ENCODE measurements around the gene SIRT3.
"Not testable (repeated sequence)": the region's sequence is repeated elsewhere in the genome, so short reads cannot be mapped to it uniquely, and the experiment has no call there.

Gene SIRT3

DNA sequence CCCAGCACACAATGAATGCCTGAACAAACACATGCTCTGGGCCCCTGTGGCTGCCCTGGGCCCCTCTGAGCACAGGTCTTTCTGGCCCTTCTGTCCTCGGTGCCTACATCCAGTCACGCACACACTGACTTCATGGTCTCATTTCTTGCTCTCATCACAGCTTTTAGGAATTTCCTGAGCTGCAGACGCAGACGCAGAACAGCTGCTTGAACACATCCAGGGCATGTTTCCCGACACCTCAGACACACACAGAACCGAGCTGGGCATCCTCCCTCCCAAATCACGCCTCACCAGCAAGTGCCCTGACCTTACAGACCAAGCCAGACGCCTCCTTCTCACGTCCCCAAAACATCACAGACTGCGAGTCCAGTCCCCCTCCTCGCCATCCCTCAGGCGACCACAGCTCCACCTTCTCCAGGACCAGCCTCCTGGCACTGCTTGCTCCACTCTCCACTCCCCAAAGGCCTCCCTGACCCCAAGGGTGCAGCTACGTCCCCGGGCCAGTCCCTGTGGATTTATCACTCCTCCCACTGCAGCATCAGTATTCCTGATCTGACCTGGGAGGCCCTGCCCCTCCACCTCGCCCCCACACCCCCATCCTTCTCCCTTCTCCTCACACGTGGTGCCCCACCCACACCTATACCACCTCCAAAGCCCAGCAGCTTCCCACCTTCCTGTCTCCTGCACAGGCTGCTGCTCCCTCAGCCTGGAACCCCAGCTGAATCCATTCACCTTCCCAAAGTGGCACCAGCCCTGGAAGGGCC, 12.9 kb downstream of the SIRT3 start:
- no peaks in the 10 kb centered on the region for H3K27me3 Mint-ChIP-seq
- no peaks in the 10 kb centered on the region for H3K9me3 Mint-ChIP-seq
- intact Hi-C loops (cut with micrococcal nuclease): no loop called here
- no peak overlapping the region for H3K4me3 Mint-ChIP-seq
- no peak overlapping the region for H3K27ac Mint-ChIP-seq
- H3K4me1 Mint-ChIP-seq (ENCODE audit: low read depth): no peaks in the 10 kb centered on the region
- peaks cover 39% of the 10 kb centered on the region for H3K36me3 Mint-ChIP-seq (ENCODE audit: low read depth)

DNA sequence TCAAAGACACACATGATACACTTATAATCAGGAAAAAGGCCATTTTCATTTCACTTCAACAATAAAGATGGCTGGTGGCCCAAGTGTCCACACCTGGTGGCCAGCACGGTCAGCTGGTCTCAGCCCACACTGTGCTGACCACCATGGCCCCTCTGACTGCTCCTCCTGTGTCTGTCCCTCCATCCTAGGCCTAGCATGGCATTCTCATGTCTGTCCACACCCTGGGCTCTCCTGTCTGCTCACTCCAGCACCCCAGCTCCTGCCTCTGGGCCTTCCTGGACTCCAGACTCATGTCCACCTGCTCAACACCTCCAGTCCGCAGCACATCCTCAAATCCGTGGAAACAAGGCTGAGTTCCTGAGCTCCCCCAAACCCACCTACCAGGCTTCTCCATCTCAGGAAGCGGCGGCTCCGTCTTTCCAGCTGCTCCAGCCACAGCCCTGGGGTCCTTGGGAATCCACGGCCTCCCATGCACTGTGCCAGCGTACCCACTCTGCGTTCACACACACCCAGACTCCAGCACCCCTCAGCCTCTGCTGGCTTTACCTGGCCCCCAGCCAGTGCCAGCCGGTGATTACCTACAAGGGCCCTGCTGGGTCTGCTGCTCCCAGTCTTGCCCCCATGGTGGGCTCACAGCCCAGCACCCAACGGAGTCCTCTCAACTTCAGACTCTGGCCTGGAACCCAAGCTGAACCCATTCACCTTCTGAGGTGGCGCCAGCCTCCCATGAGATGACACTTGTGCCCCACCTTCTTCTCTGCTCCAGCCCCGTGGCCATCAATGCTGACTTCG, 13.9 kb downstream of the SIRT3 start:
- Mint-ChIP-seq H3K9me3 (no peaks in the 10 kb centered on the region), H3K36me3 (ENCODE audit: low read depth) (peaks cover 44% of the 10 kb centered on the region), H3K27ac (no peak overlapping the region), H3K4me1 (ENCODE audit: low read depth) (peaks cover 8% of the 10 kb centered on the region), H3K4me3 (no peak overlapping the region), H3K27me3 (no peaks in the 10 kb centered on the region)
- intact Hi-C loops (cut with micrococcal nuclease): no loop called here

DNA sequence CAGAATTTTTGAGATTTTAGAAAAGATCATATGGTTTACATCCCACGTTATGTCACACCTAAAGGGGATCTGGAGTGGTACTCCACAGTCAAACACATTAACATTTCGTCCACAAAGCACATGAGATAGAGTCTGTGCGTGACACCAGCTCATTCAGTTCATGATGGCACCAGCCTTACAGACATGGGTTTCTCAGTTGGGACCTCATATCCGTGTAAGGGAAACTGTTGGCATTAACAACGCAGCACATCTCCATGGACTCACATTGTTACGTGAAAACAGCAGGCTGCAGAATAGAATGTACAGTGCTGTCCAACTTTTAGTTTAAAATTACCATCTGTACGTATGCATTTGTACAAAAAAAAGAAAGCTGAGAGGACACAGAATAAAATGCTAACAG, 14.6 kb downstream of the SIRT3 start:
- Mint-ChIP-seq H3K27ac (no peak overlapping the region), H3K36me3 (ENCODE audit: low read depth) (peaks cover 44% of the 10 kb centered on the region), H3K9me3 (no peaks in the 10 kb centered on the region), H3K27me3 (no peaks in the 10 kb centered on the region), H3K4me1 (ENCODE audit: low read depth) (peaks cover 8% of the 10 kb centered on the region), H3K4me3 (no peak overlapping the region)
- intact Hi-C loops (cut with micrococcal nuclease): no loop called here

DNA sequence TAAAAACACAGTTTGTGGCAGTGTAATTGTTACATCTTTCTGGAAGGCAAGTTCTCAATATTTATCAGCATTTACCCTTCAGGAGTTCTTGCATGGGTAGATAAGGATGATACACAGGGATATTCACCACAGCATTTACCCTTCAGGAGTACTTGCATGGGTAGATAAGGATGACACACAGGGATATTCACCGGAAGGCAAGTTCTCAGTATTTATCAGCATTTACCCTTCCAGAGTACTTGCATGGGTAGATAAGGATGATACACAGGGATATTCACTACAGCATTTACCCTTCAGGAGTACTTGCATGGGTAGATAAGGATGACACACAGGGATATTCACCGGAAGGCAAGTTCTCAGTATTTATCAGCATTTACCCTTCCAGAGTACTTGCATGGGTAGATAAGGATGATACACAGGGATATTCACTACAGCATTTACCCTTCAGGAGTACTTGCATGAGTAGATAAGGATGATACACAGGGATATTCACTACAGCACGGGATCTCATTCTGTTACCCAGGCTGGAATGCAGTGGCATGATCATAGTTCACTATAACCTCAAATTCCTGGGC, 15.4 kb downstream of the SIRT3 start:
- H3K27me3 Mint-ChIP-seq; intact Hi-C loops (cut with micrococcal nuclease); H3K9me3 Mint-ChIP-seq; H3K27ac Mint-ChIP-seq; H3K4me1 Mint-ChIP-seq (ENCODE audit: low read depth); H3K4me3 Mint-ChIP-seq: not testable (repeated sequence)
- peaks cover 47% of the 10 kb centered on the region for H3K36me3 Mint-ChIP-seq (ENCODE audit: low read depth)

DNA sequence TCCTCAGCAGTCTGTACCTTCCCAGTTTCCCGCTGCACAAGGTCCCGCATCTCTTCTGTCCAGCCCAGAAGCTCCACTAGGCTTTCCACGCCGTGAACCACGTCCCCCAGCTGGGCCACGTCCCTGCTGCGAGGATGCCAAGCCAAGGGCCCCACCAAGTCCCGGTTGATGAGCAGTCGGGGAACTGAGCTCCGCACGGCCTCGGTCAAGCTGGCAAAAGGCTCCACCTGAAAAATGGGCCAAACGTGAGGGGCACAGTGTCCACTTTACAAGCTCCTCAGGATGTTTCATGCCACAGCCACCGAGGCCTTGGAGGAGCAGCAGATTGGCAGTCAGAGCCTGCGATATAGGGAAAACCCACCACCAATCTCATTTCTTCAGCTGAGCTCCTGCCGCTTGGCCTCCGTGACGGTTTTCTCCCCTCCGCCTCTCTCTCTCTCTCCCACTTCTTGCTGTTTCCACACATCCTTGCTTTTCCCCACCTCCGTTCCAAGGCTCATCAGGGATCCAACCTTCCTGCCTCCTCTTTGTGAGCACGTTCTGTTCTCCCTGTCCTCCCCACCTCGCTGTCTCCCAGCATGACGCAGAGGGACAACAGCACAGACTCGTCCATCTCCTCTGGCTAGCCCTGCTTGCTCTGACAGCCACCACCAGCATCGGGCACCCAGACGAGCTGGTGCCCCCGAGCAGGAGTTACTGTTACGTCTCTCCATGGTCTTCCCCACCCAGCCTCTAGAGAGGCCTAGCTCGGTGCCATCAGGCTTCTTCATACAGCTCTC, 17.1 kb downstream of the SIRT3 start:
- Mint-ChIP-seq H3K9me3 (no peaks in the 10 kb centered on the region), H3K27me3 (no peaks in the 10 kb centered on the region), H3K4me1 (ENCODE audit: low read depth) (peaks cover 8% of the 10 kb centered on the region), H3K27ac (no peak overlapping the region), H3K36me3 (ENCODE audit: low read depth) (peaks cover 62% of the 10 kb centered on the region), H3K4me3 (no peak overlapping the region)
- intact Hi-C loops (cut with micrococcal nuclease): no loop called here

DNA sequence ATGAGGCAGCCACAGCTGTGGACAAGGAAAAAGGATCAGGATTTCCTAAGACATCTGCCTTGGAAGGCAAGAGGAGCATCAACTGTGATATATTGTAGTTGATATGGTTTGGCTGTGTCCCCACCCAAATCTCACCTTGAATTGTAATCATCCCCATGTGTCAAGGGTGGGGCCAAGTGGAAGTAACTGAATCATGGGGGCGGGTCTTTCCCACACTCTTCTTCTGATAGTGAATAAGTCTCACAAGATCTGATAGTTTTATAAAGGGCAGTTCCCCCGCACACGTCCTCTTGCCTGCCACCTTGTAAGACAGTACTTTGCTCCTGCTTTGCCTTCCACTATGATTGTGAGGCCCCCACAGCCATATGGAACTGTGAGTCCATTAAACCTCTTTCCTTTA, 18.4 kb downstream of the SIRT3 start:
- H3K27me3 Mint-ChIP-seq: no peaks in the 10 kb centered on the region
- no peak overlapping the region for H3K27ac Mint-ChIP-seq
- H3K9me3 Mint-ChIP-seq: no peaks in the 10 kb centered on the region

DNA sequence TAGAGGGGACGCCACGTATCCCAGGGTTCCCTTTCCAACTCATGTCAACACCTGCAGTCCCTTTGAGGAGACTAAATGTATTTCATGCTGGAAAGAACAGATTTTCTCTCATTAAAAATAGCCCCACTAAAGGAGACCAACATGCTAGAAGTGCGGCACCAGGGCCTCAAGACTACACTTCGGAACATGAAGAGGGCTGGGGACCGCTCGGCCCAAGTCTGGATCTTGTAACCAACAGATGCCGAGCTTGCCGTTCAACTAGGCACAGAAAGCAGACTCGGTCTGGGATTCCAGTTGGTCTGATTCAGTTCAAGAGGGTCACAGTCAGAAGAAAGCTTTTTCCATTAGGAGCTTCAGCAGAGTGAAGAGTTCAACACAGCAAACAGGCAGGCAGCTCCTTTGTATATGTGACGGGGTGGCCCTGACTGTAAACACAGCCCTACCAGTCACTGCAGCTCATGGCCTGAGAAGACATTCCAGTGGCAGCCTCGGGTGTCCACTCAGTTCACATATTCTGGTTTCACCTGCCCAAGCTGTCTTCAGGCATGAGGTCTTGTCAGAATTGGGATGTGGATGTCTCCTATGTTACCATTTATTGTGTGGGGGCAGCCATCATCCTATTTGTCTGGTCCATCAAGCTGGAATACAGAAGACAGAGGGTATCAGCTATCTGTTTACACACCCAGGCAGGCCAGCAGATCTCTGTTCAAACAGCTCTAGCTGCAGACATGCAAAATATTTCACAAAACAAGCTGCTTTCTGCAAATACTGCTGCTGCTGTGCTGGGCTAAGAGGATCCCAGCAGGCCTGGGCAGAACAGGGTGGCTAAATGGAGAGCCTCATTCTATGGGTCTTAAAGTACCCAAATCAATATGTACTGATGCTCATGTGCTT, 19.8 kb downstream of the SIRT3 start:
- intact Hi-C loops (cut with micrococcal nuclease): no loop called here
- H3K27ac Mint-ChIP-seq: no peak overlapping the region

More for the DNA sequence above, 18.4 kb downstream of the SIRT3 start:
- Mint-ChIP-seq H3K36me3 (ENCODE audit: low read depth) (peaks cover 64% of the 10 kb centered on the region), H3K4me1 (ENCODE audit: low read depth) (peaks cover 8% of the 10 kb centered on the region), H3K4me3 (no peak overlapping the region)
- intact Hi-C loops (cut with micrococcal nuclease): no loop called here

DNA sequence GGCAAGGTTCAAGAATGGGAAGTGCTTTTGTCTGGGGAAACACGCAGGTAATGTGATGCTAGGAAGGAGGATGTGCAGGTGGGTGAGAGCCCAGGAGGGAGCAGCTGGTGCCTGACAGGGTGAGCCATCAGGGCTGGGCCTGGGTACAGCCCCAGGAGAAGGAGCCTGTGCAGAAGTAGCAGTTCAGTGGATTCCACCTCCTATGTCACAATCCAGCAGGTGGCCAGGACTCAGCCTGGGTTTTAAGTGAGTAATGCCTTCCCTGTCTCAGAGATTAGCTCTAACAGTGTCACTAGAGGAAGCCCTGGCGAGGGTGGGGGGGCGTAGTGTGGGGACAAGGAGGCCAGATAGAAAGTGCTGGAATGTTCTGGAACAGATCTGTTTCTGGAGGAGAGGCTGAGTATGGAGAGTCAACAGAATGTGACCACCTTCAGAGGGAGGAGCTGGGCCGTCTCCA, 20.5 kb downstream of the SIRT3 start:
- Mint-ChIP-seq H3K27me3 (no peaks in the 10 kb centered on the region), H3K9me3 (no peaks in the 10 kb centered on the region), H3K27ac (no peak overlapping the region), H3K4me1 (ENCODE audit: low read depth) (peaks cover 17% of the 10 kb centered on the region), H3K4me3 (no peak overlapping the region), H3K36me3 (ENCODE audit: low read depth) (peaks cover 75% of the 10 kb centered on the region)
- intact Hi-C loops (cut with micrococcal nuclease): no loop called here

More for the DNA sequence above, 19.8 kb downstream of the SIRT3 start:
- H3K36me3 Mint-ChIP-seq (ENCODE audit: low read depth): peaks cover 68% of the 10 kb centered on the region
- no peaks in the 10 kb centered on the region for H3K27me3 Mint-ChIP-seq
- no peak overlapping the region for H3K4me3 Mint-ChIP-seq
- H3K4me1 Mint-ChIP-seq (ENCODE audit: low read depth): peaks cover 10% of the 10 kb centered on the region
- no peaks in the 10 kb centered on the region for H3K9me3 Mint-ChIP-seq

DNA sequence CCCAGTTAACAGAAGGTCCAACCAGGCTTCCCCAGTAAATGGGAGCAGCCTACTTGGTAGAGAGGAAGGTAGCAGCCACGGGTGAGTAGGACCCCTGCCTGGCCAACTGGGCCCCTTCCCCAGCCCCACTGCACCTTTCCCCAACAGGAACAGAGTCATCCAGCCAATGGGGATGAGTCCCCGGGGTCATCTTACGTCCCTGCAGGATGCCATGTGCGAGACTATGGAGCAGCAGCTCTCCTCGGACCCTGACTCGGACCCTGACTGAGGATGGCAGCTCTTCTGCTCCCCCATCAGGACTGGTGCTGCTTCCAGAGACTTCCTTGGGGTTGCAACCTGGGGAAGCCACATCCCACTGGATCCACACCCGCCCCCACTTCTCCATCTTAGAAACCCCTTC, 22.1 kb downstream of the SIRT3 start:
- no peaks in the 10 kb centered on the region for H3K9me3 Mint-ChIP-seq
- H3K4me3 Mint-ChIP-seq: no peak overlapping the region
- peaks cover 29% of the 10 kb centered on the region for H3K4me1 Mint-ChIP-seq (ENCODE audit: low read depth)
- no peak overlapping the region for H3K27ac Mint-ChIP-seq
- H3K36me3 Mint-ChIP-seq (ENCODE audit: low read depth): peaks cover 85% of the 10 kb centered on the region
- intact Hi-C loops (cut with micrococcal nuclease): no loop called here
- no peaks in the 10 kb centered on the region for H3K27me3 Mint-ChIP-seq

DNA sequence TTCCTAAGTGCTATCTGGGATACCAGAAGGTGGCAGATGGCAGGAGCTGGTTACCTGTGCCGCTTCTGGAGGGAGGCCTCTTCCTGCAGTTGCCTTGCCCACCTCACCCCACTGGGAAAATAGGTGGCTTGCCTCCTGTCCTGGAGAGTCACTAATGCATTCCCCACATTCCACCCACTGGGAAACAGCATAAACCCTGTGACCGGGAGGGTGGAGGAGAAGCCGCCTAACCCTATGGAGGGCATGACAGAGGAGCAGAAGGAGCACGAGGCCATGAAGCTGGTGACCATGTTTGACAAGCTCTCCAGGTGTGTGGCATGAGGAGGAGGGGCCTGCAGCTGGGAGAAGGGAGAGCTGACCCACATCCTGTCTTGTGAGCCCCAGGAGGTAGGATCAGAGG, 23.0 kb downstream of the SIRT3 start:
- Mint-ChIP-seq H3K4me1 (ENCODE audit: low read depth) (peaks cover 39% of the 10 kb centered on the region), H3K36me3 (ENCODE audit: low read depth) (peaks cover 88% of the 10 kb centered on the region), H3K27me3 (no peaks in the 10 kb centered on the region), H3K4me3 (no peak overlapping the region), H3K9me3 (no peaks in the 10 kb centered on the region), H3K27ac (no peak overlapping the region)
- intact Hi-C loops (cut with micrococcal nuclease): no loop called here

DNA sequence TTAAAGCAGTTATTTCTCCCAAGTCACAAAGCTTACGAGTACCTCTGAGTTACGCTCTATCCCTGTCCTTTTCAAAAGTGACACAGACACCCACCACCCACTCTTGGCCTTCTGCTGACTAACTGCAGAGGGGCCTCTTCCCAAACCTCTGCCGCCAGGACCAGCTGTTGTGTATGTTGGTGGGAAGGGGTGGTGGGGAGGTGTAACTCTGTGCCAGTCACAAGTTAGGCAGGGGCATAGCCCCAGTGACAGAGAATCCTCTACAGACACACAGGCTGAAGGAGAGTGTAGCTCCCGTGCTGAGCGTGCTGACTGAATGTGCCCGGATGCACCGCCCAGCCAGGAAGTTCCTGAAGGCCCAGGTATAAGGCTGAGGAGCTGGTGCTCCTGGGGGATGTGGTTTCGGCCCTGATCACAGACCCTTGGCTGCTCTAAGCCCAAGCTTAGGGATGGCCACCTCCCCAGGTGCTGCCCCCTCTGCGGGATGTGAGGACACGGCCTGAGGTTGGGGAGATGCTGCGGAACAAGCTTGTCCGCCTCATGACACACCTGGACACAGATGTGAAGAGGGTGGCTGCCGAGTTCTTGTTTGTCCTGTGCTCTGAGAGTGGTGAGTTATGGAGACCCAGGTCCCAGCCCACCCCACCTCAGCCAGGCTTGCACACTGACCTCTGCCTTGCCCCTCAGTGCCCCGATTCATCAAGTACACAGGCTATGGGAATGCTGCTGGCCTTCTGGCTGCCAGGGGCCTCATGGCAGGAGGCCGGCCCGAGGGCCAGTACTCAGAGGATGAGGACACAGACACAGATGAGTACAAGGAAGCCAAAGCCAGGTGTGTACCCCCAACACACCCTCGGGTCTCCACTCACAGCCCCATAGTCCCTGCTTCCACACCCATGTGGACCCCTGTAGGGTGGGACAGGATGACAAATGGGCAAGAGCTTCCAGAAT, 23.7 kb downstream of the SIRT3 start:
- Mint-ChIP-seq H3K27ac (no peak overlapping the region), H3K4me3 (no peak overlapping the region), H3K9me3 (no peaks in the 10 kb centered on the region), H3K27me3 (no peaks in the 10 kb centered on the region), H3K36me3 (ENCODE audit: low read depth) (peaks cover 90% of the 10 kb centered on the region), H3K4me1 (ENCODE audit: low read depth) (peaks cover 32% of the 10 kb centered on the region)
- intact Hi-C loops (cut with micrococcal nuclease): no loop called here

DNA sequence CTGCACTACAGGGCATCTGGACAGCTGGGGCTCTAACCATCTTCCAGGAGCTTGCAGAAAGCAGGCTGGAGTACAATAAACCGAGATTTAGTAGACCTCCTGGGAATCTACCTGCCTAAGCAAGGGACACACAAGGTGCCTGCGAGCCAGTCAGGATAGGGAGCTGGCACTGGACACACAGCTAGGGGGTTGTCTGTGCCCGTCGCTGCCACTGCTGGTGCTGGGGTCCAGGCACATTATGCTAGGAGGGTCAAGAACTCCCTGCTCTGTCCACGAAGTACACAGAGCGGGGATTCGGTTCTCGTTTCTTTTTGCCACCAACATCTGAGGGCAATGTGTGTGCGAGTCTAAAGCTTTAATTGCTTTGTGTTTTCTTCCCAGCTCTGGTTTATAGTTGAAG, 24.4 kb downstream of the SIRT3 start:
- H3K4me3 Mint-ChIP-seq: no peak overlapping the region

More for the DNA sequence above, 24.4 kb downstream of the SIRT3 start:
- intact Hi-C loops (cut with micrococcal nuclease): no loop called here
- H3K27me3 Mint-ChIP-seq: no peaks in the 10 kb centered on the region
- H3K27ac Mint-ChIP-seq: no peak overlapping the region
- H3K4me1 Mint-ChIP-seq (ENCODE audit: low read depth): peaks cover 31% of the 10 kb centered on the region
- no peaks in the 10 kb centered on the region for H3K9me3 Mint-ChIP-seq
- H3K36me3 Mint-ChIP-seq (ENCODE audit: low read depth): peaks cover 97% of the 10 kb centered on the region

Data from dendritic cell treated with granulocyte-macrophage colony-stimulating factor and Interleukin-4, amounts not matched to agents 40 ng/mL and 50 ng/mL, for 4 days (primary cell).